ENCODE results near the gene RAD51.
"Not testable (repeated sequence)": the region's sequence is repeated elsewhere in the genome, so short reads cannot be mapped to it uniquely, and the experiment has no call there.

Gene RAD51

GRCh38 chr15:40694688-40695468 is at the start of gene RAD51:
TSS of gene RAD51 (plus strand) at chr15:40695174. CDS start at chr15:40698759, 3,585 bp downstream.
- peak; percentile 80 to 87 for DNase-seq (ENCODE audit: low read depth in 2 of 2)

GRCh38 chr15:40647523-40647922 is 47.5 kb upstream of the RAD51 start:
- no peak for DNase-seq (ENCODE audit: low read depth in 2 of 2)

GRCh38 chr15:40650479-40650878 is 44.5 kb upstream of the RAD51 start:
- DNase-seq (ENCODE audit: low read depth in 2 of 2): no peak

GRCh38 chr15:40660686-40661085 is 34.3 kb upstream of the RAD51 start:
- DNase-seq (ENCODE audit: low read depth in 2 of 2): no peak

GRCh38 chr15:40664909-40665308 is 30.1 kb upstream of the RAD51 start:
- DNase-seq (ENCODE audit: low read depth in 2 of 2): no peak

- not testable (repeated sequence) for DNase-seq (ENCODE audit: low read depth in 2 of 2)
Measured at GRCh38 chr15:40676290-40676689, 18.7 kb upstream of the RAD51 start.

- DNase-seq (ENCODE audit: low read depth in 2 of 2): not testable (repeated sequence)
Measured at GRCh38 chr15:40676906-40677305, 18.1 kb upstream of the RAD51 start.

- DNase-seq (ENCODE audit: low read depth in 2 of 2): no peak
Measured at GRCh38 chr15:40680151-40680550, 14.8 kb upstream of the RAD51 start.

- not testable (repeated sequence) for DNase-seq (ENCODE audit: low read depth in 2 of 2)
Measured at GRCh38 chr15:40680959-40681358, 14.0 kb upstream of the RAD51 start.

GRCh38 chr15:40684381-40684780 is 10.6 kb upstream of the RAD51 start:
- no peak for DNase-seq (ENCODE audit: low read depth in 2 of 2)

GRCh38 chr15:40685376-40685775 is 9.6 kb upstream of the RAD51 start:
- DNase-seq (ENCODE audit: low read depth in 2 of 2): no peak

GRCh38 chr15:40688932-40689799 is 5.8 kb upstream of the RAD51 start:
- no peak for DNase-seq (ENCODE audit: low read depth in 2 of 2)

GRCh38 chr15:40691737-40692136 is 3.2 kb upstream of the RAD51 start:
- DNase-seq (ENCODE audit: low read depth in 2 of 2): no peak

- no peak for DNase-seq (ENCODE audit: low read depth in 2 of 2)
Measured at GRCh38 chr15:40693904-40694687, 878 bp upstream of the RAD51 start.

- no peak for DNase-seq (ENCODE audit: low read depth in 2 of 2)
Measured at GRCh38 chr15:40695469-40695890, 506 bp downstream of the RAD51 start.

- no peak for DNase-seq (ENCODE audit: low read depth in 2 of 2)
Measured at GRCh38 chr15:40696228-40696627, 1.3 kb downstream of the RAD51 start.

- DNase-seq (ENCODE audit: low read depth in 2 of 2): no peak
Measured at GRCh38 chr15:40697916-40698315, 2.9 kb downstream of the RAD51 start.

- no peak for DNase-seq (ENCODE audit: low read depth in 2 of 2)
Measured at GRCh38 chr15:40702077-40702476, 7.1 kb downstream of the RAD51 start.

GRCh38 chr15:40706121-40706520 is 11.1 kb downstream of the RAD51 start:
- DNase-seq (ENCODE audit: low read depth in 2 of 2): no peak

GRCh38 chr15:40714144-40714543 is 19.2 kb downstream of the RAD51 start:
- DNase-seq (ENCODE audit: low read depth in 2 of 2): no peak

- DNase-seq (ENCODE audit: low read depth in 2 of 2): no peak
Measured at GRCh38 chr15:40716165-40716564, 21.2 kb downstream of the RAD51 start.

GRCh38 chr15:40721701-40722100 is 26.7 kb downstream of the RAD51 start:
- no peak for DNase-seq (ENCODE audit: low read depth in 2 of 2)
